Vagina (tissue), 2 donors: ENCODE results near the gene UTS2.

Source experiments
- CTCF ChIP-seq, 3 experiments: fragments of 450-650 bp in 2 of 3; fragments of 200-600 bp in 1 of 3; sonication (generic) in 1 of 3; IDR thresholded peaks; one replicate each; pipeline ENCODE4 v1.5.1; 2017 to 2019; ENCODE audit warnings: antibody characterized with exemption in 3 of 3, mild to moderate bottlenecking in 2 of 3, moderate library complexity in 2 of 3
- POLR2A ChIP-seq, 2 donors: fragments of 450-650 bp; IDR thresholded peaks; one replicate each; pipeline ENCODE4 v1.6.1; 2017; ENCODE audit warnings: antibody characterized with exemption in 2 of 2, mild to moderate bottlenecking in 2 of 2, moderate library complexity in 2 of 2
- POLR2AphosphoS5 ChIP-seq, 2 donors: sonication (generic); formaldehyde crosslinking; IDR thresholded peaks; one replicate each; pipeline ENCODE4 v1.9.0; 2017; ENCODE audit warnings: antibody characterized with exemption in 2 of 2, mild to moderate bottlenecking in 2 of 2, low read depth in 1 of 2; ENCODE audit not compliant: insufficient read depth in 1 of 2

DNA sequence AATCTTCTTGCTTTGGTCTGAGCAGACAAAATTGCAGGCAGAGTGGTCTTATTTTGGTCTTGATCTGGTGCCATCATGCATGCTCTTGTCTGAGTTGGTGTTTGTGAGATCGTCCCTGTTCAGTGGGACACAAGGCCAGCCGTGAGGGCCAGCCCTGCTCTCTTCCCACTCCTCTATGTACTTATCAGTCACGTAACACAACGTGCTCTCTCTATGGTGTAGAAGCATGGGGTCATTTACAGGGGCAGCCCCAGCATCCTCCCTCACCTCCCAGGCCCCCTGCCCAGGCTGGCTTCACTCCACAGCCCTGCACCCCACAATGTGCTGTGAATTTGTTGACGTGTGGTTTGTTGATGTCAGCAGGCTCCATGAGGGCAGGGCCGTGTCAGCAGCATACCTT, 18.3 kb upstream of the UTS2 start:
- TF ChIP-seq POLR2A (IDR thresholded peaks at IDR 0.05) (no peak), CTCF (IDR thresholded peaks at IDR 0.05) (no peak), POLR2AphosphoS5 (IDR thresholded peaks at IDR 0.05; ENCODE audit: insufficient read depth in 1 of 2, low read depth in 1 of 2) (no peak)
